NCI-H526 (cell line): ENCODE data around the gene FARP2.
"Not testable (repeated sequence)": the region's sequence is repeated elsewhere in the genome, so short reads cannot be mapped to it uniquely, and the experiment has no call there.

ENCODE experiments used
- DNase-seq, 2 experiments: peaks; one replicate each; lab custom pipeline; 2025; lab: John Stamatoyannopoulos, UW

The FARP2 gene

GRCh38 chr2:241505781-241506201 is 149.7 kb downstream of the FARP2 start:
- no peak for DNase-seq

GRCh38 chr2:241506317-241506716 is 150.2 kb downstream of the FARP2 start:
- not testable (repeated sequence) for DNase-seq

- DNase-seq: no peak
These were observed 150.8 kb downstream of the FARP2 start for GRCh38 chr2:241506793-241507429.

GRCh38 chr2:241507430-241508239 is 151.6 kb downstream of the FARP2 start:
- peak; percentile 16 to 79 for DNase-seq

GRCh38 chr2:241508240-241509154 is 152.4 kb downstream of the FARP2 start, which contains the start of gene STK25:
TSS of gene STK25 (minus strand) at chr2:241508584. CDS start at chr2:241508035, 549 bp downstream.
- DNase-seq: peak; percentile 98 to 100

GRCh38 chr2:241509155-241509784 is 153.2 kb downstream of the FARP2 start:
- DNase-seq: peak in 1 of 2 experiments; percentile 33

GRCh38 chr2:241511091-241511741 is 155.1 kb downstream of the FARP2 start:
- DNase-seq: no peak

- no peak for DNase-seq
These were observed 158.5 kb downstream of the FARP2 start for GRCh38 chr2:241514553-241514952.

GRCh38 chr2:241514986-241515737 is 159.1 kb downstream of the FARP2 start:
- DNase-seq: no peak

GRCh38 chr2:241516520-241516965 is 160.5 kb downstream of the FARP2 start:
- DNase-seq: no peak

GRCh38 chr2:241517297-241517696 is 161.2 kb downstream of the FARP2 start:
- DNase-seq: no peak

GRCh38 chr2:241519669-241520068 is 163.6 kb downstream of the FARP2 start:
- DNase-seq: peak; percentile 56 to 86

- no peak for DNase-seq
These were observed 166.4 kb downstream of the FARP2 start for GRCh38 chr2:241522477-241522876.

- DNase-seq: not testable (repeated sequence)
These were observed 170.0 kb downstream of the FARP2 start for GRCh38 chr2:241525818-241526780.

- no peak for DNase-seq
These were observed 174.5 kb downstream of the FARP2 start for GRCh38 chr2:241530571-241530970.

- DNase-seq: no peak
These were observed 175.2 kb downstream of the FARP2 start for GRCh38 chr2:241531161-241531722.

- no peak for DNase-seq
These were observed 176.1 kb downstream of the FARP2 start for GRCh38 chr2:241532168-241532567.

GRCh38 chr2:241532733-241533601 is 176.9 kb downstream of the FARP2 start:
- DNase-seq: no peak
